Heart left ventricle (tissue), 16 donors: Measurements from ENCODE around the gene ARAP1. TPM values are rescaled to one million over a fixed set of nuclear protein-coding genes. Genes with fewer than 3 reads are reported as not detected.

Source experiments
- ATAC-seq, 4 donors: fragments of 200-7000 bp; cut with Tn5 transposase; one replicate each; pipeline ENCODE4 v1.9.1; 2020 to 2022; ENCODE audit warnings: moderate library complexity in 4 of 4, mild to moderate bottlenecking in 3 of 4, moderate number of reproducible peaks in 1 of 4
- DNase-seq, 5 donors: peaks; one replicate each; pipeline ENCODE4 v3.0.0-alpha.2; 2020
- H3K27ac ChIP-seq, 12 donors: fragments of 200-600 bp; sonication (generic) in 4 of 12; one replicate each; pipeline versions ENCODE4 v1.5.0 to v1.8.0; 2016 to 2022; ENCODE audit warnings: mild to moderate bottlenecking in 2 of 12
- H3K27me3 ChIP-seq, 9 donors: fragments of 200-600 bp; sonication (generic) in 2 of 9; one replicate each; pipeline versions ENCODE4 v1.5.1 to v1.8.0; 2016 to 2022; ENCODE audit warnings: mild to moderate bottlenecking in 3 of 9
- H3K36me3 ChIP-seq, 9 donors: fragments of 200-600 bp; sonication (generic) in 2 of 9; one replicate each; pipeline versions ENCODE4 v1.5.0 to v1.8.0; 2018 to 2022; ENCODE audit warnings: mild to moderate bottlenecking in 2 of 9
- H3K4me1 ChIP-seq, 12 donors: fragments of 200-600 bp; sonication (generic) in 4 of 12; one replicate each; pipeline versions ENCODE4 v1.5.0 to v1.8.0; 2016 to 2022; ENCODE audit warnings: mild to moderate bottlenecking in 3 of 12
- H3K4me3 ChIP-seq, 12 donors: fragments of 200-600 bp; sonication (generic) in 4 of 12; one replicate each; pipeline versions ENCODE4 v1.5.0 to v1.8.0; 2017 to 2022; ENCODE audit warnings: mild to moderate bottlenecking in 9 of 12, moderate library complexity in 4 of 12
- H3K9me3 ChIP-seq, 12 donors: fragments of 200-600 bp; sonication (generic) in 4 of 12; one replicate each; pipeline versions ENCODE4 v1.5.0 to v1.8.0; 2016 to 2022; ENCODE audit warnings: mild to moderate bottlenecking in 1 of 12
- POLR2A ChIP-seq, 2 donors: fragments of 450-650 bp; IDR thresholded peaks; one replicate each; pipeline ENCODE4 v1.6.1; 2017; ENCODE audit warnings: antibody characterized with exemption in 2 of 2, mild to moderate bottlenecking in 2 of 2, moderate library complexity in 2 of 2
- WGBS, 4 donors: extraction: QIAGEN DNeasy Blood & Tissue Kit in 2 of 4; methylation state at CpG; one replicate each; pipeline versions ENCODE4 v1.1.5 to v1.1.7; 2013 to 2018; 5-methylcytosine and 5-hydroxymethylcytosine counted together
- intact Hi-C, 10 donors: fragments of 100-400 bp; cut with DNase I; formaldehyde crosslinking; loops; one replicate each; pipeline versions ENCODE4 v1.11.1 to v1.14.2; 2022
- polyA plus RNA-seq, 2 donors: library from polyadenylated mRNA; stranded (reverse); fragments of 200-250 nt; gene quantifications; one replicate each; pipeline ENCODE4 v1.2.3, GENCODE V29; 2013
- total RNA-seq, 9 donors: library from RNA; depleted of rRNA in 2 of 9; stranded (reverse); fragments of >200 nt in 2 of 9; fragmentation: NEBNext Ultra II Directional in 3 of 9; extraction: Animal tissue kit (Norgen Biotek cat#: 25700) in 3 of 9; gene quantifications; one replicate each; pipeline versions ENCODE4 v1.1.0 to v1.2.4, GENCODE V29; 2016 to 2023
- TF ChIP-seq, protein P1 (sequence below), 12 donors: fragments of 200-600 bp; sonication (generic) in 4 of 12; IDR thresholded peaks; one replicate each; pipeline versions ENCODE4 v1.5.0 to v1.8.0; 2018 to 2022; ENCODE audit warnings: antibody characterized with exemption in 12 of 12, mild to moderate bottlenecking in 5 of 12
- donor health status: ischemic (EF 13 %, LVEDD 7.1; RV severe dilation, severe dysfunction).
- donor health status: healthy with polysubstance abuse.
- donor health status: DM: no; HTN: yes; CAD: no.
- donor health status: DM: no; HTN: no; CAD: no.
- donor health status: ischemic (EF 25% LVEDD 6.9; RV normal size, moderate dysfunction).
- donor health status: ischemic (EF 25% LVEDD 5.7; RV mildly dilated, moderate dysfunction).
- donor health status: healthy.
- donor health status: DM: yes; HTN: yes; CAD: no.
- donor health status: ischemic (EF 35%, LVEDD 5.7; RV mildly dilated, moderate dysfunction).
- donor health status: nonischemic (EF 11% LVEDD 7.7; RV severe dilation, severe dysfunction).
- donor health status: DM: yes; HTN: yes; CAD: no.
- donor health status: PGD.
- donor health status: ischemic (EF 29% LVEDD 5.4; RV normal size, mild dysfunction).
- donor health status: nonischemic (EF 23%, LVEDD 6.1; RV moderate dilation, normal function).

The ARAP1 gene
- total and polyA plus RNA-seq, 11 donors = 35.4 to 116 (median 43.6) TPM

DNA sequence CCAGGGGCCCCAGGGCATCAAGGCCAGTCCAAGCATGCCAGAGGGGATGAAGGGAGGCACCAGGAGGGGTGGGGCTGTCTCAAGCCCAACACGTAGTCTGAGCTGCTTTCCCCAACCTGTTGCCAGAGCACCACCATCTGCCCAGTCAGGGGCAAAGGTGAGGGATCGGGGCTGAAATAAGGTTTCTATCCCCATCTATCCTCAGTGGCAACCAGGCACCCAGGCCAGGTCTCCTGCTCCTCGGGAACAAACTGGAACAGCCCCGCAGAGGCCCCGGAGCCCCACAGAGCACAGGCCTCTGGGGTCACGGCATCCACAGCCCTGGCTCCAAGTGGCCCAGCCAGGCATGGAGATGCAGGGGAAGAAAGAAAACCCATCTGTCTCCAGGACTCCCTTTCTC lies 22.3 kb upstream of the ARAP1 start:
- Histone ChIP-seq H3K36me3 (no peaks in the 10 kb centered on the region), H3K27ac (no peak overlapping the region), H3K27me3 (no peaks in the 10 kb centered on the region), H3K4me3 (no peak overlapping the region), H3K9me3 (no peaks in the 10 kb centered on the region), H3K4me1 (peaks cover 0 to 41% (median 23%) of the 10 kb centered on the region in 12 donors)
- intact Hi-C loops = loop anchor here in 1 of 10 donors (5.0 kb wide), 1 partner anchor 187 kb away; no protein-coding TSS in a partner anchor
- 78 to 90% (median 86%) methylated on average over 5 to 6 of the region's 6 CpGs for WGBS, 4 donors
- ATAC-seq (no peak), DNase-seq (no peak)
- no peak for TF ChIP-seq POLR2A (IDR thresholded peaks at IDR 0.05)
- TF ChIP-seq, protein P1, sequence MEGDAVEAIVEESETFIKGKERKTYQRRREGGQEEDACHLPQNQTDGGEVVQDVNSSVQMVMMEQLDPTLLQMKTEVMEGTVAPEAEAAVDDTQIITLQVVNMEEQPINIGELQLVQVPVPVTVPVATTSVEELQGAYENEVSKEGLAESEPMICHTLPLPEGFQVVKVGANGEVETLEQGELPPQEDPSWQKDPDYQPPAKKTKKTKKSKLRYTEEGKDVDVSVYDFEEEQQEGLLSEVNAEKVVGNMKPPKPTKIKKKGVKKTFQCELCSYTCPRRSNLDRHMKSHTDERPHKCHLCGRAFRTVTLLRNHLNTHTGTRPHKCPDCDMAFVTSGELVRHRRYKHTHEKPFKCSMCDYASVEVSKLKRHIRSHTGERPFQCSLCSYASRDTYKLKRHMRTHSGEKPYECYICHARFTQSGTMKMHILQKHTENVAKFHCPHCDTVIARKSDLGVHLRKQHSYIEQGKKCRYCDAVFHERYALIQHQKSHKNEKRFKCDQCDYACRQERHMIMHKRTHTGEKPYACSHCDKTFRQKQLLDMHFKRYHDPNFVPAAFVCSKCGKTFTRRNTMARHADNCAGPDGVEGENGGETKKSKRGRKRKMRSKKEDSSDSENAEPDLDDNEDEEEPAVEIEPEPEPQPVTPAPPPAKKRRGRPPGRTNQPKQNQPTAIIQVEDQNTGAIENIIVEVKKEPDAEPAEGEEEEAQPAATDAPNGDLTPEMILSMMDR (IDR thresholded peaks at IDR 0.05) = no peak

DNA sequence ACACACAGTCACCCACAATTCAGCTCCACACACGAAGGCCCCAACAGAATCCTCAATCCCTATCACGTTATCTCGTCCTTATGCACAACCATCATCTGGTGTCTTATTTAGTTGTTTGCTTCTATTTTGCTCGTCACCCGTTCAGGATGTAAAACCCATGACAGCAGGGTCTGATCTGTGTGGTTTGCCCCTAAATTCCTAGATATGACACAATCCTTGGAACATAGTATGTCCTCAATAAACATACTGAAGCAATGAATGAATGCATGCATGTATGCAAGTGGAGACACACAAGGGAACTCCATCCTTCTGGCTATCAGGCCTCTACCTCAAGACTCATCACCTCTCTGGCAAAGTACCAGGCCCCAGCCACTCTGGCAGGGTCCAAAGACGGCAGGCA lies 21.5 kb upstream of the ARAP1 start:
- Histone ChIP-seq H3K4me3 (no peak overlapping the region), H3K36me3 (no peaks in the 10 kb centered on the region), H3K9me3 (no peaks in the 10 kb centered on the region), H3K4me1 (peaks cover 0 to 41% (median 23%) of the 10 kb centered on the region in 12 donors), H3K27me3 (no peaks in the 10 kb centered on the region), H3K27ac (peak overlapping the region in 7 of 12 donors; percentile 23 to 71 (median 52))
- DNase-seq (no peak), ATAC-seq (no peak)
- intact Hi-C loops = loop anchor here in 1 of 10 donors (5.0 kb wide), 1 partner anchor 186 kb away; no protein-coding TSS in a partner anchor
- 65 to 75% (median 72%) methylated on average over 6 of the region's 6 CpGs for WGBS, 4 donors
- TF ChIP-seq, protein P1 (IDR thresholded peaks at IDR 0.05) = no peak
- no peak for TF ChIP-seq POLR2A (IDR thresholded peaks at IDR 0.05)

DNA sequence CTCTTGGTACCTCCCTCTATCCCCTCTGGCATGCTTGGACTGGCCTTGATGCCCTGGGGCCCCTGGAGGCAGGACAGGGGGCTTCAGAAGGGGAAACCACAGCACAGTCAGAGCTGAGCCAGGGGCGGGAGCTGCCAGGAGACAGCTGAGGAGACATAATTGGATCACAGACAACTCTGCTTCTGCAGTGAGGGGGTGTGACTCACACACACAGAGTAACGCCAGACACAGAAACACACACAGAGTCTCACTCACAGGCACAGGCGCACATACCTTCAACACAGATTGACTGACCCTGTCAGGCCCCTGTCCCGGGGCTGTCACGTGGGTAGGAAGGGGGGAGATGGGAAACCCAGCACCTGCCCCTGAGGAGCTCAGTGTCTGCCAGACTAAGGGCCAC lies 21.1 kb upstream of the ARAP1 start:
- intact Hi-C loops = loop anchor here in 1 of 10 donors (5.0 kb wide), 1 partner anchor 186 kb away; no protein-coding TSS in a partner anchor
- no peak overlapping the region for H3K4me3 ChIP-seq
- no peaks in the 10 kb centered on the region for H3K27me3 ChIP-seq
- H3K36me3 ChIP-seq = no peaks in the 10 kb centered on the region
- H3K9me3 ChIP-seq = no peaks in the 10 kb centered on the region
- TF ChIP-seq, protein P1 (IDR thresholded peaks at IDR 0.05) = no peak
- TF ChIP-seq POLR2A (IDR thresholded peaks at IDR 0.05) = no peak
- 27 to 45% (median 44%) methylated on average over 5 of the region's 5 CpGs for WGBS, 4 donors
- peak overlapping the region in 8 of 12 donors; percentile 23 to 71 (median 52) for H3K27ac ChIP-seq
- H3K4me1 ChIP-seq = peaks cover 0 to 37% (median 23%) of the 10 kb centered on the region in 12 donors
- peak in 4 of 5 donors; percentile 57 to 73 (median 71) for DNase-seq
- ATAC-seq = peak; percentile 59 to 84 (median 82)

DNA sequence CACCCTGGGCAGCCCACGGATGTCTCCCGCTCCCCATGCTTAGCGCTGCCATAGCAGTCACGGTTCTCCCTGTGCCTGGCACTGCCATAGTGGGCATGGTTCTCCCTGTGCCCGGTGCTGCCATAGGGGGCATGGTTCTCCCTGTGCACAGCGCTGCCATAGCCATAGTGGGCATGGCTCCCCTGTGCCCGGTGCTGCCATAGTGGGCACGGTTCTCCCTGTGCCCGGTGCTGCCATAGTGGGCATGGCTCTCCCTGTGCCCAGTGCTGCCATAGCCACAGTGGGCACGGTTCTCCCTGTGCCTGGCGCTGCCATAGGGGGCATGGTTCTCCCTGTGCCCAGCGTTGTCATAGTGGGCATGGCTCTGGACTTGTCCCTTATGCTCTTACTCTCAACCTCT lies 19.9 kb upstream of the ARAP1 start:
- DNase-seq (no peak), ATAC-seq (no peak)
- Histone ChIP-seq H3K36me3 (no peaks in the 10 kb centered on the region), H3K27ac (no peak overlapping the region), H3K4me1 (peaks cover 0 to 29% (median 14%) of the 10 kb centered on the region in 12 donors), H3K27me3 (no peaks in the 10 kb centered on the region), H3K4me3 (no peak overlapping the region), H3K9me3 (no peaks in the 10 kb centered on the region)
- WGBS, 4 donors = 89 to 96% (median 95%) methylated on average over 6 to 12 of the region's 12 CpGs
- intact Hi-C loops = loop anchor here in 1 of 10 donors (5.0 kb wide), 1 partner anchor 185 kb away; no protein-coding TSS in a partner anchor
- TF ChIP-seq, protein P1 (IDR thresholded peaks at IDR 0.05) = no peak
- no peak for TF ChIP-seq POLR2A (IDR thresholded peaks at IDR 0.05)
